Measurements from ENCODE around the gene ZIC1. TPM values are rescaled to one million over a fixed set of nuclear protein-coding genes. Genes with fewer than 3 reads are reported as not detected.

ZIC1 gene
- total and polyA plus RNA-seq, 2 of the 4 experiments (the other 2 are of a cell fraction), result not detected

DNA sequence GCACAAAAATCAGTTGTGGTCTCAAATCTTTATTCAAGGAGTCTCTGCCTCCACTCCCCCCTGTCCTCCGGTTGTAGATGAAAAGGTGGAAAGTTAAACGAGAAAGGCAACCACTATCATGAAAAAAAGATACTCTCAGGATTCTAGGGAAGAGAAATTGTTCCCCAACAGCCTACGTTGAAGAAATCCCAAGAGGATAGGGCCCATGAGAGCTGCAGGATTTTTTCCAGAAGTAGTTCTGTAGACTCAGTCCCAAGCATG, 14.3 kb downstream of the ZIC1 start:
- no peak overlapping the region for H2BK20ac ChIP-seq (ENCODE audit: low read depth, low read length)
- H3K79me1 ChIP-seq (ENCODE audit: low read depth in 1 of 2, low read length in 2 of 2), result no peaks in the 10 kb centered on the region
- H3K18ac ChIP-seq (ENCODE audit: low read depth, low read length), result no peak overlapping the region
- no peak overlapping the region for H3K4me3 ChIP-seq (ENCODE audit: insufficient read depth, low read depth, low read length)
- in situ Hi-C loops (cut with MboI; ENCODE audit: low sequenced_read_pairs) (no loop called here), intact Hi-C loops (cut with micrococcal nuclease) (no loop called here), dilution Hi-C loops (cut with HindIII; ENCODE audit: low sequenced_read_pairs, unreplicated experiment) (no loop called here)
- no peak overlapping the region for H4K91ac ChIP-seq (ENCODE audit: insufficient read depth, low read depth, low read length)
- no peak overlapping the region for H4K5ac ChIP-seq (ENCODE audit: low read depth, low read length)
- no peak for DNase-seq
- no peak overlapping the region for H2AK5ac ChIP-seq (ENCODE audit: low read depth, low read length)
- no TSS peak for BruUV-seq (replicated peaks)
- H3K56ac ChIP-seq (ENCODE audit: extremely low read depth, insufficient read depth, low read length), result no peak overlapping the region
- ChIA-PET POLR2A (ENCODE audit: unreplicated experiment) (no interaction called here), CTCF (no interaction called here)
- H3K14ac ChIP-seq (replicated peaks; ENCODE audit: low read depth, low read length), result no peak overlapping the region
- no peaks in the 10 kb centered on the region for H3K36me3 ChIP-seq (ENCODE audit: control insufficient read depth, insufficient read depth, low read length)
- H4K8ac ChIP-seq (ENCODE audit: low read depth in 2 of 2, low read length in 2 of 2), result no peak overlapping the region
- no peak overlapping the region for H2AK9ac ChIP-seq (replicated peaks; ENCODE audit: low read depth, low read length, poor library complexity)
- H3K4me1 ChIP-seq (ENCODE audit: control insufficient read depth, insufficient read depth, low read length), result no peaks in the 10 kb centered on the region
- H2BK15ac ChIP-seq (ENCODE audit: low read depth, low read length), result no peak overlapping the region
- no peak overlapping the region for H3K27ac ChIP-seq (ENCODE audit: insufficient read depth, low read length)
- H3K9ac ChIP-seq (ENCODE audit: low read depth, low read length), result no peak overlapping the region
- no peak overlapping the region for H3K4ac ChIP-seq (ENCODE audit: low read depth, low read length)
- H3K4me2 ChIP-seq (ENCODE audit: low read depth, low read length), result no peak overlapping the region
- no peak overlapping the region for H2BK5ac ChIP-seq (ENCODE audit: low read depth, low read length, poor library complexity, severe bottlenecking)
- H3K9me3 ChIP-seq (ENCODE audit: control insufficient read depth, insufficient read depth, low read length), result peaks cover 20% of the 10 kb centered on the region
- whole genome bisulfite sequencing, 2 experiments (ENCODE audit: extremely low coverage in 2 of 2, insufficient read length in 1 of 2), result no CpG with 5 or more reads among the region's 3 CpGs
- H3K27me3 ChIP-seq (ENCODE audit: control insufficient read depth, insufficient read depth, low read length), result peaks cover 67% of the 10 kb centered on the region
- ATAC-seq (ENCODE audit: low read depth), result no peak
- no peaks in the 10 kb centered on the region for H3K9me1 ChIP-seq (ENCODE audit: insufficient read depth, low read length)
- H2BK120ac ChIP-seq (ENCODE audit: low read depth, low read length), result no peak overlapping the region
- H4K20me1 ChIP-seq (ENCODE audit: insufficient read depth, low read length), result no peaks in the 10 kb centered on the region
- TF ChIP-seq RFX5 (IDR thresholded peaks at IDR 0.05; ENCODE audit: low read depth, low read length) (no peak), MAFK (IDR thresholded peaks at IDR 0.05; ENCODE audit: low read depth, low read length) (no peak), POLR2A (IDR thresholded peaks at IDR 0.05; ENCODE audit: low read depth, low read length) (no peak), CHD1 (IDR thresholded peaks at IDR 0.05; ENCODE audit: low read depth, low read length) (no peak), ELK1 (IDR thresholded peaks at IDR 0.05; ENCODE audit: borderline replicate concordance, low read depth, low read length) (no peak), MAZ (IDR thresholded peaks at IDR 0.05; ENCODE audit: borderline replicate concordance, low read depth, low read length) (no peak), SMC3 (IDR thresholded peaks at IDR 0.05; ENCODE audit: low read depth, low read length) (no peak), FOS (IDR thresholded peaks at IDR 0.05; ENCODE audit: low read depth, low read length) (no peak), CEBPB (IDR thresholded peaks at IDR 0.05; ENCODE audit: low read depth, low read length) (no peak), RCOR1 (IDR thresholded peaks at IDR 0.05; ENCODE audit: insufficient replicate concordance, low read length) (no peak), NFE2L2 (IDR thresholded peaks at IDR 0.05; ENCODE audit: low read depth, low read length) (no peak), BHLHE40 (IDR thresholded peaks at IDR 0.05; ENCODE audit: low read depth, low read length) (no peak), RAD21 (IDR thresholded peaks at IDR 0.05; ENCODE audit: low read length) (no peak)
- TF ChIP-seq, protein P1, sequence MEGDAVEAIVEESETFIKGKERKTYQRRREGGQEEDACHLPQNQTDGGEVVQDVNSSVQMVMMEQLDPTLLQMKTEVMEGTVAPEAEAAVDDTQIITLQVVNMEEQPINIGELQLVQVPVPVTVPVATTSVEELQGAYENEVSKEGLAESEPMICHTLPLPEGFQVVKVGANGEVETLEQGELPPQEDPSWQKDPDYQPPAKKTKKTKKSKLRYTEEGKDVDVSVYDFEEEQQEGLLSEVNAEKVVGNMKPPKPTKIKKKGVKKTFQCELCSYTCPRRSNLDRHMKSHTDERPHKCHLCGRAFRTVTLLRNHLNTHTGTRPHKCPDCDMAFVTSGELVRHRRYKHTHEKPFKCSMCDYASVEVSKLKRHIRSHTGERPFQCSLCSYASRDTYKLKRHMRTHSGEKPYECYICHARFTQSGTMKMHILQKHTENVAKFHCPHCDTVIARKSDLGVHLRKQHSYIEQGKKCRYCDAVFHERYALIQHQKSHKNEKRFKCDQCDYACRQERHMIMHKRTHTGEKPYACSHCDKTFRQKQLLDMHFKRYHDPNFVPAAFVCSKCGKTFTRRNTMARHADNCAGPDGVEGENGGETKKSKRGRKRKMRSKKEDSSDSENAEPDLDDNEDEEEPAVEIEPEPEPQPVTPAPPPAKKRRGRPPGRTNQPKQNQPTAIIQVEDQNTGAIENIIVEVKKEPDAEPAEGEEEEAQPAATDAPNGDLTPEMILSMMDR (conservative IDR thresholded peaks at IDR 0.05; ENCODE audit: low read depth, low read length), result no peak
- H3K23ac ChIP-seq (ENCODE audit: low read depth, low read length), result no peak overlapping the region
- no peak overlapping the region for H2AFZ ChIP-seq (replicated peaks; ENCODE audit: low read length, poor library complexity)

Measured in IMR-90 (cell line).